ENCODE data around the gene C14orf119.
"Not testable (repeated sequence)": the region's sequence is repeated elsewhere in the genome, so short reads cannot be mapped to it uniquely, and the experiment has no call there.

C14orf119 gene

DNA sequence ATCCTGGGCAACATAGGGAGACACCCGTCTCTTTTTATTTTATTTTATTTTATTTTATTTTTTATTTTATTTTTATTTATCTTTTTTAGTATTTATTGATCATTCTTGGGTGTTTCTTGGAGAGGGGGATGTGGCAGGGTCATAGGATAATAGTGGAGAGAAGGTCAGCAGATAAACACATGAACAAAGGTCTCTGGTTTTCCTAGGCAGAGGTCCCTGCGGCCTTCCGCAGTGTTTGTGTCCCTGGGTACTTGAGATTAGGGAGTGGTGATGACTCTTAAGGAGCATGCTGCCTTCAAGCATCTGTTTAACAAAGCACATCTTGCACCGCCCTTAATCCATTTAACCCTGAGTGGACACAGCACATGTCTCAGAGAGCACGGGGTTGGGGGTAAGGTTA is 12.3 kb downstream of the C14orf119 start:
- in situ Hi-C loops (cut with HindIII; ENCODE audit: low sequenced_read_pairs), result not testable (repeated sequence)

DNA sequence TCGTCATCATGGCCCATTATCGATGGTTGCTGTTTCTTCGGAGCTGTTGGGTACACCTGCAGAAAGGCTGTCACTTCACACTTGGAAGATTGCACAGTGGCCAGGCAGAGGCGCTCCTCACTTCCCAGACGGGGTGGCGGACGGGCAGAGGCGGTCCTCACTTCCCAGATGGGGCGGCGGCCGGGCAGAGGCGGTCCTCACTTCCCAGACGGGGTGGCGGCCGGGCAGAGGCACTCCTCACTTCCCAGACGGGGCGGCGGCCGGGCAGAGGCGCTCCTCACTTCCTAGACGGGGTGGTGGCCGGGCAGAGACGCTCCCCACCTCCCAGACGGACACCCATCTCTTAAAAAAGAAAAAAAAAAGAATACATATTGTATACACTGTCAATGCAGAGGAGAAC is 12.9 kb downstream of the C14orf119 start:
- in situ Hi-C loops (cut with HindIII; ENCODE audit: low sequenced_read_pairs), result not testable (repeated sequence)

DNA sequence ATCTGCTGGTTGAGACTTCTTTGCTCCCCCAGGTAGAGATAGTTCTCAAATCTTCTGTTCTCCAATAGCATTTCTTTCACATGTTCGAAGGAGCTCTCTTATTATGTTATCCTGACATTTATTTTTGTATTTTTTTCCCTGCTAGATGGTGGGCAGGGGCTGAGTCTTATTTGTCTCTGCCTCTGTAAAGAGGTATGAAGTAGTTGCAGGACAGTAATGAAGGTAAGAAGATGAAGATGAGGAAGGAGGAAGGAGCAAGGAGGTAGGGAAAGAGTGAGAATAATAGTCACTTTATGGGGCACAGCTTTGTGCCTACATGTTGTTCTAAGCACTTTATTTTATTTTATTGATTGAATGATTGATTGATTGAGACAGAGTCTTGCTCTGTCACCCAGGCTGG is 14.5 kb downstream of the C14orf119 start:
- in situ Hi-C loops (cut with HindIII; ENCODE audit: low sequenced_read_pairs), result no loop called here

DNA sequence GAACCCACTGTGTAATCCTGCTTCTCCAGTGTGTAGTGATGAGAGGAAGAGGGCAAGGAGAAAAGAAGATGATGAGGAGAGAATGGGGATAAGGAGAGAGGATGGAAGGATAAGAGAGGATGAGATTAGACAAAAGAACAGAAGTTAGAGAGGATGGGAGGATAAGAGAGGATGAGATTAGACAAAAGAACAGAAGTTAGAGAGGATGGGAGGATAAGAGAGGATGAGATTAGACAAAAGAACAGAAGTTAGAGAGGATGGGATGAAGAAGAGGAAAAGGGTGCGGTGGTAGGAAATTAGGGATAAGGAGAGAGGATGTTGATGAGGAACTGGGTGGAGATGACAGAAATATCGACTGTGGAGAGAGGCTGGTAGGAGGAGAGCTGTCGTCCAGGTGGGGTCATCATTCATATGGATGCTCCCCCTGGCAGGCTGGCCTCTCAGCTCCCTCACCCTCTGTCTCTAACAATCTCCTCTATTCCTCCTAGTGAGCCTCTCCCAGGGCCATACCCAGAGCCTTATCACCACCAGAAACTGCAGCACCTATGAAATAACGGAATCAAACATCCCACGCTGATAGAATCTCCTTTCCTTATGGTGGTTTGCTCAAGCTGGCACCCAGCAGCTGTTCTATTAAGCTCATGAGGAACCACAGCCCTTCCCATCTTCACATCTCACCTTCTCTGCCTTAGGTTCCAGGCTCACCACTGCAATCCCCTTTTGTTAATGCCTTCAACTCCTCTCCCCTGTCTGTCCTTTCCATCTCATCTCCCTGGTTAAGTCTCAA is 15.5 kb downstream of the C14orf119 start:
- in situ Hi-C loops (cut with HindIII; ENCODE audit: low sequenced_read_pairs), result no loop called here

DNA sequence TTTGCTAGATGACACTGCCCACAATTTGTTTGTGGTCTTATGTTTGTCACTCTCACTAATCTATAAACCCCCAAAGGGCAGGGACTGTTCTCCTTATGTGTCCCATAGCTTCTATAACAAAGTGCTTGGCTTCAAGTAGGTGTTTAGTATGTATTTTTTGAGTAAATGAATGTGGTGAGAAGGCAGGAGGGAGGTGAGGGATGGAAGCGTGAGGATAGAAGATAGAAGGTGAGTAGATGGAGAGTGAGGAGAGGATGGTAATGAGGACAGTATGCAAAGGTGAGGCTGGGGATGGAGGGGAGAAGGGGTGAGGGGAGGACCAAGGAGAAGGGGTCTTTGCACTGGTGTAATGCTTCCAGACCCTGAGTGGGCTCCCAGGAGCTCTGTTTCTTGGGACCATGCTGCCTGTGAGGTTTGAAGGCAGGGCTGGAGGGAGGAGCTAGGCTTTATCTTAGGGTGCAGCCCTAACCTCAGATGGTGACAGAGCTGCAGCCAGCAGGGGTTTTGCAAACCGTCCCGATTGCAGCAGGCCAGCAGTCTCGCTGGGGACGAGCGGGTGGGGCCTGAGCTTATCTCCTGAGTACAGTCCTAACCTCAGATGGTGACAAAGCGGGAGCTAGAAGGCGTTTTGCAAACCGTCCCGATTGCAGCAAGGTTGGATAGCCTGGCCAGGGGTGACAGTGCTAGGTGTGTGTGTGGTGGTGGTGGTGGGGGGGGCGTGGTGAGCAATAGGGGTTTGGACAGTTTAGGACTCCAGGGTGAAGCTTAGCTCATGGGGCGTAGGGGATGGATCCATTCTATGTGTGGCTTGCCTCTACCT is 17.3 kb downstream of the C14orf119 start:
- in situ Hi-C loops (cut with HindIII; ENCODE audit: low sequenced_read_pairs), result no loop called here

DNA sequence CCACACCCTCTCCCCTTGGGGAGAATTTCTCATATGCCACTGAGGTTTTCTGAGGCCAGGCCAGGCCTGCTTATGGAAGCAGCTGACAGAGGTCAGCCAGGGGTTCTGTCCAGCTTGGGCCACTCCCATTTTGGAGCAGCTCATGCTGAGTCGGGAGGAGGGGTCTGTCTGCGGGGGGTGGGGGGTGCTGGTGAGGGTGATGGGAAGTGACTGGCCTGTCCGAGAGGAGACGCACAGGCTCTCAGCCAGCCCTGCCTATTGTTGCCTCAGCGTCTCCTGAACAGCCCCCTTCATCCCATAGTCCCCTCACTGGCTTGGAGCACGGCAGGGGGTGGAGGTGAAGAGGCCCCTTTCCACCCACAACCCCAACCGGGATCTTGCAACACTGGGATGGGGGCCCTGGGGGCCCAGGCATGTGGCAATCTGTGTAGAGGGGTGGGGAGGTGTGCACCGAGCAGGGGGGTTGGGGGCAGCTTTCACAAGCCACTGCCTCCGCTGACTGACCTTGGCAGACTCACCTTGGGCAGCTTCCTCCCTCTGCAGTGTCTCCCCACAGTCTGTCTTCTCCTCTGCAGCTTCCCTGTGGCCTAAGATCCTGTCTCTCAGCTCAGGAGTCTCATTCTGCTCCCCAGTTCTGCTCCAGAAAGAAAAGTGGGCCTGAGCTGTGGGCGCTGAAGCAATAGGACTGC is 18.3 kb downstream of the C14orf119 start:
- in situ Hi-C loops (cut with HindIII; ENCODE audit: low sequenced_read_pairs), result no loop called here

DNA sequence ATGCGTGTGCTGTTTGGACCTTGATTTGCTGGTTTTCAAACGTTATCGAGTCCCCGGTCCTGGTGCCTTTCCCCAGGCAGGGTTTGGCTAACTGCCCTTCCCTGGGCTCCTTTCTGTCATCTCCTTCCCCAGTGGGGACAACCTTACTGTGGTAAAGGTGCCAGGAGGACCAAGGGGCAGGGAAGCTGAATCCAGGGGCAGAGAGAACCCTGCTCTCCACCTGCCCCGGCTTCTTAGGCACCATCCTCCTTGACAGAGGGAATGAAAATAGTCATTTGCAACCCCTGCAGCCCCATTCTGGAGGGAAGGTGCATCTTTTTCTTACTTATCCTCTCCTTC is 18.8 kb downstream of the C14orf119 start:
- in situ Hi-C loops (cut with HindIII; ENCODE audit: low sequenced_read_pairs), result no loop called here

DNA sequence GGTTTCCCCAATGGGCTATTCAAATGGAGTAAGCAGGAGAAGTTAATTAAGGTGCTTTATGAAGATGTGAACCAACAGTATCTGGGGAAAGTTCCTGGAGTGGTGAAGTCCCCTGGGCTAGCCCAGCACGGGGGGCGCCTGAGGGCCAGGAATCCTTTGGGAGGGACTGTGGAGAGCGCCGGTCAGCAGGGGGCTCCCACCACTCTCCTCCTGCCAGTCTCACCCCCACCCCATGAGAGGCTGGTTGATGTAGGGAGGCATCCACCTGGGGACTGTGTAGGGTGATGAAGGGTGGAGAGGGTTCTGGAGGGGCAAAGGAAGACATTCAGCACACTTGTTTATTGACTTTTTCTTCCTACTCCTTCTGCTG is 19.3 kb downstream of the C14orf119 start:
- in situ Hi-C loops (cut with HindIII; ENCODE audit: low sequenced_read_pairs), result no loop called here

DNA sequence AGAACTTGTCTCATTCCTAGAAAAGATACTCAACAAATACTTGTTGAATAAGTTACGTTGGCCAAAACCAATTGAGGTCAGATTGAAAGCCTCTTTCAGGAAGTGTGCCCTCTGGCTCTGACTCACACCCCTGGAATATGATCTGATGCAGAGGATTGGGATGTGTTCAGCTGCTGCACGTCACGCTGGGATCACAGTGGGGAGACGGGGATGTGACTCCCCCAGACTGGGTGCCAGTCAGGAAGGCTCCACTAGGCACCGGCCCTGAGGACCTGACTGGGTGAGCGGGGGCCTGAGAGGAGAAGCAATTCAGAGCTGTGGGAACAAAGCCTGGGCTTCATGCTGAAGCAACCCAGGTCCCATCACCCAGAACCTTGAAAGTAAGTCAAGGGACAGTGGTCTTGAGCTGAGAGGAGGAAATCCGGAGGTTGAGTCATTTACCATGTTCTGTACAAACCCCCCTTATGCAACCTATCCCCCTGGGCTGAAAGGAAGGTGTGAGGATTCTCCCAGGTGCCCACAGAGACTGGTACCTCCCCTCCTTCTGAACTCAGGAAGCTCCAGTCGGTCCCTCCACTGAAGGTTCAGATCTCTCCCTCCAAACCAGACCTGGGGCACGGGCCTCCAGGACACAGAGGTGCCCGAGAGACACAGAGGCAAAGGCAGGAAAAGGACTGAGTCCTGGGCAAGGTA is 19.9 kb downstream of the C14orf119 start:
- in situ Hi-C loops (cut with HindIII; ENCODE audit: low sequenced_read_pairs), result no loop called here

DNA sequence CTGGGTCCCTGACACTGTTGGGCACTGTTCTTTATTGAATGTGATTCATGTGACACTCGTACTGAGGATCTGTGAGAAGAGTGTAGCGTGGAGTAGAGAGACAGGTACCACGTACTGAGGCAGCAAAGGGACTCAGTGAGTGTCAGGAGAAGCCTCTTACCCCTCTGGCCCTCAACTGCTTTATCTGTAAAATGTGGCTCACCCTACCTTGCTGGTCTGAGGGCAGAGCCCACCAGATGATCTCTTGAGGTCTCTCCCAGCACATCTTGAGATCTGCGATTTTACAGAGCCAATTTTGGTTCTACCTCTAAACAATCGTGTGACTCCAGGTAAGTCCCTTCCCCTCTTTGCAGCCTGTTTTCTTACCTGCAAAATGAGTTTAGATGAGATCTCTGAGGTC is 20.6 kb downstream of the C14orf119 start:
- in situ Hi-C loops (cut with HindIII; ENCODE audit: low sequenced_read_pairs), result no loop called here

DNA sequence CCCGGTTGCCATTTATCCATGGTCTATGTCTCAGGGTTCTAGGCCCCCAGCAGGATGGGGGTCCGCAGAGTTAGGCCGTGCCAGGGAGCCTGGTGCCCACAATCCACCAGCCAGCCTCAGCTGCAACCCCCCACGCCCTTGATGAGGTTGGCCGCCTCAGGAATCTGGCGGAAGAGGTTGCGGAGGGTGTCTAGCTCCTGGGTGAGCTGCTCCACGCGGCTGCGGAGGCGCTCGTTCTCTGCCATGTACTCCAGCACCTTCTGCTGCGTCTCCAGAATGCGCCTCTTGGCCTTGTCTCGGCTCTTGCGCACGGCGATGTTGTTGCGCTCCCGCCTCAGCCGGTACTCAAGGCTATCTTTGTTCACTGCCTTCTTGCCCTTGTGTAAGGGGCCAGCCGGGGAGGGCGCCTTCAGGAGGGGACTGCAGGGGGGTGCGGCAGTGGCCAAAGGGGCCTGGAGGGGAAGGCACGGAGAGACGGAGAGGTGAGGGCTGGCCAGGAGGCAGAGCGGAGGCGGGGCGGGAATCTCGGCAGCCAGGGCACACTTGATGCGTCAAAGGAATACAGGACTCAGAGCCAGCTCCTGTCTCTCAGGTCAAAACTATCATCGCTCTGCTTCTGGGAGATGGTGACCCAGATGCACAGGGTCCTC is 22.2 kb downstream of the C14orf119 start:
- in situ Hi-C loops (cut with HindIII; ENCODE audit: low sequenced_read_pairs), result no loop called here

DNA sequence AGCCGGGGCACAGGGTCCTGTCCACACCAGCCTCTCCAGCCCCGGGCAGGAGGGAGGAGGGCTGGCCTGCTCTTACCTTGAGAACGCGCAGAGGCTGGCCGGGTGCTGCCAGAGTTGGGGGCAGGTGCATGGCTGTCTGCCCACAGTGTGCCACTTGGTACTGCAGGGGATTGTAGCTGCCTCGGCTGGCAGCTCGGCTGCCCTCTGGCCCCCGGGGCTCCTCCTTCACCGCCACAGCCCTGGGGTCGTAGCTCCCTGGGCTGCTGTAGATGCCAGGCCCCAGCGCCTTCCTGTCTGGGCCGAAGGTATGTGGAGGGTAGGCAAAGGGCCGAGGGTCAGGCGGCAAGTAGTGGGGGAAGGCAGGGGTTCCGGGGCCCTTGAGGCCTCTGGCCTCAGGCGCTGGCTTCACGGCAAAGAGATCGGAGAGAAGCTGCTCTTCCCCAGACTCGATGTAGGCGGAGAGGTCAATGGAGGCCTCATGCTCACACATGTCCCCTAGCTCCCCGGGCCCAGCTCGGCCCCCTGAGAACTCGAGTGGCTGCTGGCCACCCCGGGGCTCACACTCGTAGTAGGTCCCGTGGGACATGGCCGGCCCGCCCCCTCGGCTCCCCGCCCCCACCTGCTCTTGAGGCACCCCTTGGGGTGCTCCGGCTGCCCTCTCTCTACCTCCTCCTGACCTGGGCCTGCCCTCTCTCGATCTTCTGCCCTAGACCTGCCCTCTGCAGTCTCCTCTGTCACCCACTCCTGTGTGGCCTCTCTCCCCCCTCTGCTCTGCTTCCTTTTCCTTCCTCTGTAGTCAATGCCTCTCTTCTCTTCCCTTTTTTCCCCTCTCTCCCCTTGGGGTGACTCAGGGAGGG is 23.4 kb downstream of the C14orf119 start, which contains the start of gene CEBPE:
Gene CEBPE (minus strand): TSS at position 750 of the 857 bp plus-strand sequence. CDS start 164 bp downstream, at position 586.
- in situ Hi-C loops (cut with HindIII; ENCODE audit: low sequenced_read_pairs), result no loop called here

DNA sequence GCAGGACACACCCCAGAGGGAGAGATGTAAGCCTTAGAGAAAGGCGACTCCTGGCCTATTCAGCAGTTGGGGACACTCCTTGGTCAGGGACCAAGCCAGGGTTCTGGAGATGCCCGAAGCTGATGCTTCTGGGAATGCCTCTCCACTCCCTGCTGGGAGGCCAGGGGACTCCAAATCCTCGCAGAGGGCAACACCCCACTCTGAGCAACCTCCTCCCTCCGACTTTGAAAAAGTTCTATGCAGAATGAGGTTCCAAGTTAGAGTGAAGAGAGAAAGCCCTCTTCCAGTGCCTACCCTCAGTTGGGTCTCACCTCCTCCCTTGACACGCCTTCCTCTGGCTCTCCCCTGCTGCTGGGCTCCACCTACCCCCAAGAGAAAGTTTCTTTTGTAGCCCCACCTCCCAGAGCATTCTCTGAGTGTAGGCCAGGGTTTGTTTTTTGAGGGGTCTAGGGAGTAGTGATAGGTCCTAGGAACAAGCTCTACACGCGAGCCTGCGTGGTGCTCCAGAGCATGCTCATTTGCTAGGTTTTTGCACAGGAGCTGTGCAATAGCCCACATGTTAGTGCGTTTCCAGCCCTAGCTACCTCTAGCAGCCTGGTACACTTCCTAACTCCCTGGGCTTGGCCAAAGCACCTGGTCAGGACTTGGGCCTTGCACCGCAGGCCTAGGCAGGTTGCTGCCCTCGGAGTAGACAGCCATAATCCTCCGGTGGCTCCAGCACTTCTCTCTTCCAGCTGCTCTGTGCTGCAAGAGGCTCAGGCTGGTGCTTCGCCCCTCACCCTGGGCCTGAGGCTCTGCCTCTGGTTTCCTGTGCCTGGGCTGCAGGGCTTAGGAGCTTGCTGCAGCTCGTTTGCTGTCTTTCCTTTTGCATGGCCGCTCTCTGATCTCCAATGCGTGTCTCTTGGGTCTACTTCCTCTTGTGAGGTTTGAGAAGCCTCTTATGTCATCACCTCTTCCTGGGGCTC is 24.3 kb downstream of the C14orf119 start:
- in situ Hi-C loops (cut with HindIII; ENCODE audit: low sequenced_read_pairs), result no loop called here

DNA sequence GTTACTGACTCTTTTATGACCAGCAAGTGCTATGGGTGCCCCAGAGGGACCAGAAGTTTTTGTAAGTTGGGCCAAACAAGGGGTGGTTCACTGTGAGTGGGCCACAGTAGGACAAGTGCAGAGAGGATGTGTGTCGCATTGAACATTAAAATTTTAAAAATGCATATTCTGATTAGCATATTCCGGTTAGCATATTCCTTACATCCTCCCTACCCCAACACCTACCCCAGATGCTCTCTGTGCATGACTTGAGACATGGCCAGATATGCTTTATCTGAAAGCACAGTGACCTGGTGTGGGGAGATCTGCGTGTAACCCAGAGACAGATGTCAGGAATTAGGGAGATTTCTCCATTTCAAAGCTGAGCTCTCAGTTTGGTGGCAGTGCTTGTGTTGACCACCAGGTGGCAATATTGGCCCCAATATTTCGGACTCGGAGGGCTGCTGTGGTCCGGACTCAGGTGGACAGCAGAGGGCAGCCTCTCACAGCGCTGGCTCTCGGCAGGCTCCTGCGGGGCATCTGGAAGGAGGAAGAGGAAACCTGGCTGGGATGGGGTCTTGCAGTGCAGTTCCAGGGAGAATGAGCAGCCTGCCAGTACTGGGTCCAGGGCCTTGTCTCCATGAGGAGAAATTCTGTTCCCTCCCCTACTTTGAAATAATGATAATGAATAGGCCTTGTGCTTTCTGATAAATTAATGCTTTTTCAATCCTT is 25.4 kb downstream of the C14orf119 start:
- in situ Hi-C loops (cut with HindIII; ENCODE audit: low sequenced_read_pairs), result no loop called here

DNA sequence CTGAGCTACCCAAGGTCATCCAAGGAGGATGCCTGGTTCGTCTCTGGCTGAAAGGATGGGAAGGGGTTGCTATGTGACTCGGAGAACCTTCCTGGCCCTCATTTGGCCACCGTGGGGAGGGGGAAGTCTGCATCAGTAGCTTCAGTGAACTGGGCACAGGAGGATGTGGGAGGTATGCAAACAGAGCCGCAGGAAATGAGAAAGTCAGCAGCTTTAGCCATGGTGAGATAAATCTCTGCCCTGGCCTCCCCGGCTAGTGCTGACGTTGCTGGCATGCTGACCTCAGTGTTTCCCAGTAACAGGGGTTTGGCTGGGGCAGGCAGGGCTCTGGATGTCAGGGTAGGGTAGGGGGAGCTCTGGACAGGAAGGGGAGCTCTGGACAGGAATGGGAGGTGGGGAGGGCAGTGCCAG is 26.1 kb downstream of the C14orf119 start:
- in situ Hi-C loops (cut with HindIII; ENCODE audit: low sequenced_read_pairs), result no loop called here

DNA sequence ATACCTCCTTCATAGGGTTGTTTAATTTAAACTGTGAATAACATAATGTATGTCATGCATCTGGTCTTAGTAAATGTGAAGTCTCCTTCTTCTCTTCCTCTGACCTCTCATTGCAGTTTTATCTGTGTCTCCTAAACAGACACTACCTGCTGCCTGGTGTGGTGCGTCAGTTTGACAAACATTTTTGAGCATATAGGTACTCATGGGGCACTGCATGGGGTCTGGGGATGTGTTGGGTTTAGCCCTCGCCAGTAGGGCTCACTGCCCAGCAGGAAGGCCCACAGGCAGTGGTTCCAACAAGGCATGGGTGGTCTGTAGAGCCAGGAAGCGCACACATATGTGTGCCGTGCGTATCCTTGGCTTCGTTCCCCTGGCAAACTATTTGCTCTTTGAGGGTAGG is 26.8 kb downstream of the C14orf119 start:
- in situ Hi-C loops (cut with HindIII; ENCODE audit: low sequenced_read_pairs), result no loop called here

DNA sequence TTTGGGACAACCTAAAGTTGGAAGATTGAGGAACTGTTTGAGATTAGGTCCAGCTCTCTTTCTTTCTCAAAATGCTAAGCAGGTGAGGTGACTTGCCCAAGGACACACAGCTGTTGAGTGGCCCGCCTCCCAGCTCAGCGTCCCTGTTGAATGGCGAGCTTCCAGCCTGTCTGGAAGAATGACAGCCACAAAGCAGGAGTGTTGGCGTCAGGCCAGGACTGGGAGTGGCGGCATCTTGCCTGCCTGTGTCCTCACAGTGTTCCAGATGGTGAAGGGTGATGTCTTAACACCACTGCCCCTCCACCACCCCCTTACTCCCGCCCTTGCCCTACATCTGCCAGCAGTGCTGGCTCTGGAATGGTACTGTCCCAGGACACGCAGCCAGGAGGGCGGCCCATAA is 28.1 kb downstream of the C14orf119 start:
- in situ Hi-C loops (cut with HindIII; ENCODE audit: low sequenced_read_pairs), result no loop called here
